Peyer's patch (tissue), 4 donors: ENCODE data around the gene ATP6V1F. TPM values are rescaled to one million over a fixed set of nuclear protein-coding genes. Genes with fewer than 3 reads are reported as not detected.

Experiments
- DNase-seq, 3 donors: peaks; one replicate each; pipeline ENCODE4 v3.0.0-alpha.2; 2017 to 2019
- H3K27ac ChIP-seq, 4 donors: fragments of 200-600 bp; sonication (generic); one replicate each; pipeline ENCODE4 v1.5.1; 2016 to 2019
- H3K27me3 ChIP-seq, 2 donors: fragments of 200-600 bp; sonication (generic); one replicate each; pipeline ENCODE4 v1.5.1; 2019
- H3K36me3 ChIP-seq, 3 donors: fragments of 200-600 bp; sonication (generic); one replicate each; pipeline ENCODE4 v1.5.1; 2016 to 2019
- H3K4me1 ChIP-seq, 4 donors: fragments of 200-600 bp; sonication (generic); one replicate each; pipeline ENCODE4 v1.5.1; 2016 to 2019
- H3K4me3 ChIP-seq, 4 donors: fragments of 200-600 bp; sonication (generic); 1 replicate in 3 of 4; 2 replicates in 1 of 4; pipeline ENCODE4 v1.5.1; 2016 to 2019; ENCODE audit warnings: mild to moderate bottlenecking in 1 of 4
- H3K9me3 ChIP-seq, 4 donors: fragments of 200-600 bp; sonication (generic); one replicate each; pipeline ENCODE4 v1.5.1; 2016 to 2019; ENCODE audit warnings: mild to moderate bottlenecking in 1 of 4
- POLR2A ChIP-seq, 2 donors: fragments of 450-650 bp; IDR thresholded peaks; one replicate each; pipeline ENCODE4 v1.5.1; 2017; ENCODE audit warnings: antibody characterized with exemption in 2 of 2, mild to moderate bottlenecking in 2 of 2, moderate library complexity in 2 of 2
- total RNA-seq, 4 donors: library from RNA; depleted of rRNA; stranded (reverse); fragments of >200 nt; gene quantifications; one replicate each; pipeline ENCODE4 v1.1.0, GENCODE V29; 2016
- TF ChIP-seq, protein P1 (sequence below), 6 experiments: fragments of 450-650 bp in 4 of 6; fragments of 200-600 bp in 2 of 6; sonication (generic) in 1 of 6; IDR thresholded peaks; one replicate each; pipeline ENCODE4 v1.5.1; 2017 to 2019; ENCODE audit warnings: antibody characterized with exemption in 6 of 6, mild to moderate bottlenecking in 3 of 6, moderate library complexity in 1 of 6

Gene ATP6V1F
- total RNA-seq, 4 donors from 2014 or later = 71.3 to 88.3 (median 84.6) TPM

- H3K36me3 ChIP-seq = peaks cover 0 to 31% (median 0%) of the 10 kb centered on the region in 3 donors
- no peak for DNase-seq
- no peak overlapping the region for H3K27ac ChIP-seq
- H3K4me1 ChIP-seq = no peaks in the 10 kb centered on the region
- no peak overlapping the region for H3K4me3 ChIP-seq
- H3K27me3 ChIP-seq = no peaks in the 10 kb centered on the region
- H3K9me3 ChIP-seq = no peaks in the 10 kb centered on the region
- TF ChIP-seq POLR2A (IDR thresholded peaks at IDR 0.05) = no peak
- TF ChIP-seq, protein P1, sequence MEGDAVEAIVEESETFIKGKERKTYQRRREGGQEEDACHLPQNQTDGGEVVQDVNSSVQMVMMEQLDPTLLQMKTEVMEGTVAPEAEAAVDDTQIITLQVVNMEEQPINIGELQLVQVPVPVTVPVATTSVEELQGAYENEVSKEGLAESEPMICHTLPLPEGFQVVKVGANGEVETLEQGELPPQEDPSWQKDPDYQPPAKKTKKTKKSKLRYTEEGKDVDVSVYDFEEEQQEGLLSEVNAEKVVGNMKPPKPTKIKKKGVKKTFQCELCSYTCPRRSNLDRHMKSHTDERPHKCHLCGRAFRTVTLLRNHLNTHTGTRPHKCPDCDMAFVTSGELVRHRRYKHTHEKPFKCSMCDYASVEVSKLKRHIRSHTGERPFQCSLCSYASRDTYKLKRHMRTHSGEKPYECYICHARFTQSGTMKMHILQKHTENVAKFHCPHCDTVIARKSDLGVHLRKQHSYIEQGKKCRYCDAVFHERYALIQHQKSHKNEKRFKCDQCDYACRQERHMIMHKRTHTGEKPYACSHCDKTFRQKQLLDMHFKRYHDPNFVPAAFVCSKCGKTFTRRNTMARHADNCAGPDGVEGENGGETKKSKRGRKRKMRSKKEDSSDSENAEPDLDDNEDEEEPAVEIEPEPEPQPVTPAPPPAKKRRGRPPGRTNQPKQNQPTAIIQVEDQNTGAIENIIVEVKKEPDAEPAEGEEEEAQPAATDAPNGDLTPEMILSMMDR (IDR thresholded peaks at IDR 0.05) = no peak
These were observed 13.5 kb upstream of the ATP6V1F start for GRCh38 chr7:128849156-128849515.

DNA sequence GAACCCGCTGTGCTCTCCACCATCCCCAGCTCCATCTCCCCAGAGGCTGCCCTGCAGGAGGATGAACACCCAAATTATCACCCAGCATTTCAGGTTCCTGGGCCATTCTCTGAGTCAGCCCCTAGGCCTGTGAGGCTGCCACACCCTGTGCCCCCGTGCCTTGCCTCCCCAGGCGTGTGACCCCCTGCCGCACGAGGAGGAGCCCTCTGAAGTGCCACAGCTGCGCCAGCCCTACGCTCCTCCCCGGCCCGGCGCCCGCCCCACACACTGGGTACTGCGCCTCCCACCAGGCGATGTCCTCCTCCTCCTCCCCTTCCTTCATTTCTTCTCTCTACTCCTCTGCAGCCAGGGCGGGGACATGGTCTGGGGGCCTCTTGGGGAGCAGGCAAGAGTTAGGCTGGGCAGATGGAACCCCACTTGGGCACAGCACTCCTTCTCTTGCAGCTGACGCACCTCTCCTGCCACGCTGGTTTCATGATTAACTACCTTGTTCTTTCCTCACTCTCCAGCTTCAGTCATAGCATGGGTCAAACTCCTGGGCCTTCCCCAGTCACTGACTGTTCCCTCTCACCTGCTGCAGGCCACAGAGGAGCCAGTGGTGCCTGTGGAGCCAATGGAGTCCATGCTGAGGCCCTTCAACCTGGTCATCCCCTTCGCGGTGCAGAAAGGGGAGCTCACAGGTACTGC, 12.7 kb upstream of the ATP6V1F start:
- no peak for TF ChIP-seq POLR2A (IDR thresholded peaks at IDR 0.05)
- TF ChIP-seq, protein P1 (IDR thresholded peaks at IDR 0.05) = no peak
- no peak for DNase-seq
- Histone ChIP-seq H3K36me3 (peaks cover 0 to 24% (median 0%) of the 10 kb centered on the region in 3 donors), H3K27ac (no peak overlapping the region), H3K27me3 (no peaks in the 10 kb centered on the region), H3K4me1 (no peaks in the 10 kb centered on the region), H3K4me3 (no peak overlapping the region), H3K9me3 (no peaks in the 10 kb centered on the region)

DNA sequence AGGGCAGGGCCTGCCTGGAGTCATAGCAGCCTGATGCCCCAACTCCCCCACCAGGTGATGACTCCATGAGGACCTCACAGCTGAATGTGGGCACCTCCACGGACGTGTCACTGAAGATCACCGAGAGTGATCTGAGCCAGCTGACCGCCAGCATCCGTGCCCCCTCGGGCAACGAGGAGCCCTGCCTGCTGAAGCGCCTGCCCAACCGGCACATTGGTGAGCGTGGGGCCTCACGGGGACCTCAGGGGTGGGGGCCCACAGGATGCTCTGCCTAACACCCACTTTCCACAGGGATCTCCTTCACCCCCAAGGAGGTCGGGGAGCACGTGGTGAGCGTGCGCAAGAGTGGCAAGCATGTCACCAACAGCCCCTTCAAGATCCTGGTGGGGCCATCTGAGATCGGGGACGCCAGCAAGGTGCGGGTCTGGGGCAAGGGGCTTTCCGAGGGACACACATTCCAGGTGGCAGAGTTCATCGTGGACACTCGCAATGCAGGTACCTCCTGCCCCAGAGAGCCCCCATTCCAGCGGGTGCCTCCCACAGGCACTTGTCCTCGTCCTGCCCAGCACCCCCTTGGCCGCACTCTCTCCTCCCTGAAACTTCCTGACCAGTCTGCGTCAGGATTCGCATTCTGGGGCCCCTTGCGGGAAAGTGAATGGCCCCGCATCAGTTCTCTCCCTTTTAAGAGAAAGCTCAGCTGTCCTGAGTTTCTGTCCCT, 10.0 kb upstream of the ATP6V1F start:
- TF ChIP-seq POLR2A (IDR thresholded peaks at IDR 0.05) = no peak
- TF ChIP-seq, protein P1 (IDR thresholded peaks at IDR 0.05) = no peak
- H3K9me3 ChIP-seq = no peaks in the 10 kb centered on the region
- no peaks in the 10 kb centered on the region for H3K27me3 ChIP-seq
- peaks cover 0 to 21% (median 0%) of the 10 kb centered on the region in 3 donors for H3K36me3 ChIP-seq
- DNase-seq = no peak
- H3K4me3 ChIP-seq = no peak overlapping the region
- H3K4me1 ChIP-seq = no peaks in the 10 kb centered on the region
- H3K27ac ChIP-seq = no peak overlapping the region

- no peak overlapping the region for H3K4me3 ChIP-seq
- H3K27me3 ChIP-seq = no peaks in the 10 kb centered on the region
- peaks cover 0 to 21% (median 0%) of the 10 kb centered on the region in 3 donors for H3K36me3 ChIP-seq
- no peak for DNase-seq
- no peaks in the 10 kb centered on the region for H3K9me3 ChIP-seq
- no peaks in the 10 kb centered on the region for H3K4me1 ChIP-seq
- no peak overlapping the region for H3K27ac ChIP-seq
- TF ChIP-seq, protein P1 (IDR thresholded peaks at IDR 0.05) = no peak
- TF ChIP-seq POLR2A (IDR thresholded peaks at IDR 0.05) = no peak
These were observed 8.9 kb upstream of the ATP6V1F start for GRCh38 chr7:128853799-128854198.

- H3K4me1 ChIP-seq = no peaks in the 10 kb centered on the region
- no peak overlapping the region for H3K4me3 ChIP-seq
- H3K27me3 ChIP-seq = no peaks in the 10 kb centered on the region
- H3K27ac ChIP-seq = no peak overlapping the region
- DNase-seq = no peak
- no peaks in the 10 kb centered on the region for H3K9me3 ChIP-seq
- TF ChIP-seq, protein P1 (IDR thresholded peaks at IDR 0.05) = no peak
- no peak for TF ChIP-seq POLR2A (IDR thresholded peaks at IDR 0.05)
- H3K36me3 ChIP-seq = peaks cover 0 to 19% (median 0%) of the 10 kb centered on the region in 3 donors
These were observed 8.3 kb upstream of the ATP6V1F start for GRCh38 chr7:128854396-128854795.
